NCI-H146 (cell line): ENCODE results near the gene TOX3.

Source experiments
- DNase-seq: peaks from one replicate; lab custom pipeline; 2025; lab: John Stamatoyannopoulos, UW

Gene TOX3

DNA sequence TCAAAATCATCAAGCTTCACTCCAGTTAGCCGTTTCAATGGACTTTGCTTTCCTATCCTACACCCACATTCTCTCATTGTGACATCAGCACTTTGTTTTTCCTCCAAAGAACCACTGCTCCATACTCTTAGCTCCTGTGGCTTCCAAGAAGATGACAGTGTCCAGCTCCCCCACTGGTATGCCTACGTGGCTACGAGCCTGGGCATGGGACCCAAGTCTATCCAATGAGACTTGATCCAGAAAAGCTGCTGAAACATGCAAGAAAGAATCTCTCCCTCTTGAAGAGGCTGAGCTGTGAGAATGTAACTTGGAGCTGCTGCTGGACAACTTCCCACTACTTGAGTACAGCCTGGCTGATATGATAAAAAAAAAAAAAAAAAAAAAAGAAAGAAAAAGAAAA is 9.4 kb downstream of the TOX3 start:
- no peak for DNase-seq

GRCh38 chr16:52535076-52535475 is 11.9 kb downstream of the TOX3 start:
- no peak for DNase-seq

DNA sequence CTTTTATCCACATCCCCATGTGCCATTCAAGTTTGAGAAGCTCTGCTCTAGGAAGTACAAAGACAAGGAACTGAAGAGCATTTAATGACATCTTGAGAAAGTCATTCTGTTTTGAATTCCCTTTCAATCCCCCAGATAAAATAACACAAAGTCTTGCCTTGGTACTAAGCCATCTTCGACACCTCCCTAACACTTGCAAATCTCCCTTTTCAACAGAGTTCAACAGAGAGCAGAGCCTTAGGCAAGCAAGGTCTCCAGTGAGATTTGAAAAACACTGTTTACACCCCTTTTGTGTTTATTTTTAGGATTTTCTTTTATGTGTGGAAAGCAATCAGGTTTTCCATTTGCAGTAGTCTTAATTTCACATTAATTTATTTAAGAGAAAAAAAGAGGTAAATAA is 13.6 kb downstream of the TOX3 start:
- no peak for DNase-seq

GRCh38 chr16:52532384-52532783 is 14.6 kb downstream of the TOX3 start:
- no peak for DNase-seq

DNA sequence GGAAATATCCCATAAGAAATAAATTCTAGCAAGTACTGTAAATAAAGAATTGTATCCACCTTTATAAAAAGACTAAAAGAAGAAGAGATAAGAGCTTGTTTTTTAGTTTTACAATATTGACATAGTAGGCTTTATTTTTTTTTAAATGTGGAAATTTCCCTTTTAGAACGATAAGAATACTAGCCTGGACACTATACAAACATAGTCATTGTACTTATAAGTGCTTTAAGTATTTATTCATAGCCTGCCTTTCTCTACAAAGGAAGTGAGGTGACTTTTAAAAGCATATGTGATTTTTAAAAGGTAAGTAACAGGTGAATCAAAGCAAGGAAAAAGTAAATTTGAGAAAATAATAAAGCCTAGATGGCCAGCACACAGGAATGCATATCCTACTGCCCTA is 17.7 kb downstream of the TOX3 start:
- DNase-seq = no peak

- peak; percentile 4 for DNase-seq
Observed at GRCh38 chr16:52528393-52529065, 18.4 kb downstream of the TOX3 start.

- DNase-seq = no peak
Observed at GRCh38 chr16:52526830-52527229, 20.1 kb downstream of the TOX3 start.

DNA sequence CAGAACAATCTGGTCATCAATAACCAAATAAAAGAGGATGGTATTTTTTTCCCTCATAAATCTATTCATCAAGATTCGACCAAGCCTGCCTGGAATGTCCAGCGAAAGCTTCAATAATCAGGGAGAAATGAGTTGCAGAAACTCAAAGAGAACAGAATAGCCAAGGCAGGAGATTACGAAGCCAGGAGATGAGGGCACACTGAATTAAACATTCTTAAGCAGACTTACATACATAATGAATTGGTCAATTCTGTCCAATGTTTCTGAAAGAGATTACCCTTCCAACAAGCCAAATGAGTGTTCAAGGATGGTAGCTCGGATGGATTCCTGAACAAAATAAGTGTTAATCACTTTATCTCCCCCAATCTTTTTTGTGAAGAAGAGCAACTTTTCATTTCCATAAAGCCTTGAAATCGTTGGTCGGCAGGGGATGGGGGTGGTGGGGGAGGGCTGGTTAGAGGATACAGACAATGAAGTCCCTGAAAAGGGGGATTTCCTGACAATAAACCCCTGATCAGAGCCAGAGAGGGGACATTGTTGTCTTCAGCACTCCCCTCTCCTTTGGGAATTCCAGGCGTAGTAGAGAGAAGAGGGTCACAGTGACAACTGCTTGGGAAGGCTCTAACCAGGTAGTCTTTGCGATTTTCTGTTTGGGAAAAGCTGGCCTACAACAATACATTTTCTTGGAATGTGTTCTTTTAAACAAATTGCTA is 20.7 kb downstream of the TOX3 start:
- no peak for DNase-seq

DNA sequence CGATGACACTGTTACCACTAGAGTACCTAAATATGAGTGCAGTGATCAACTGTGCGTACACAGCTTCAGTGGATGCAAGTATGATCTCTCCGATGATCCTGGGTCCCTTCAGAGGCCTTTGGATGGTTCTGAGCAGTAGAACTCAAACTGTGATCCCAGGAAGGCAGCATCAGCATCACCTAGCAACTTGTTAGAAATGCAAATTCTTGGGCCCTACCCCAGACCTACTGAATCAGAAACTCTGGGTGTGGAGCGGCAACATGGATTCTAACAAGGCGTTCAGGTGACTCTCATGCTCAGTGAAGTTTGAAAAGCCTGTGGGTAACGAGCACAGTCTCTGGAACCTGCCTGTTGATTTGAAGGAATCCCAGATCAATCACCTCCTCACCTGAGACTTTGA is 25.4 kb downstream of the TOX3 start:
- DNase-seq = no peak

- no peak for DNase-seq
Observed at GRCh38 chr16:52518884-52519283, 28.1 kb downstream of the TOX3 start.

GRCh38 chr16:52515068-52515671 is 31.8 kb downstream of the TOX3 start:
- peak; percentile 73 for DNase-seq

DNA sequence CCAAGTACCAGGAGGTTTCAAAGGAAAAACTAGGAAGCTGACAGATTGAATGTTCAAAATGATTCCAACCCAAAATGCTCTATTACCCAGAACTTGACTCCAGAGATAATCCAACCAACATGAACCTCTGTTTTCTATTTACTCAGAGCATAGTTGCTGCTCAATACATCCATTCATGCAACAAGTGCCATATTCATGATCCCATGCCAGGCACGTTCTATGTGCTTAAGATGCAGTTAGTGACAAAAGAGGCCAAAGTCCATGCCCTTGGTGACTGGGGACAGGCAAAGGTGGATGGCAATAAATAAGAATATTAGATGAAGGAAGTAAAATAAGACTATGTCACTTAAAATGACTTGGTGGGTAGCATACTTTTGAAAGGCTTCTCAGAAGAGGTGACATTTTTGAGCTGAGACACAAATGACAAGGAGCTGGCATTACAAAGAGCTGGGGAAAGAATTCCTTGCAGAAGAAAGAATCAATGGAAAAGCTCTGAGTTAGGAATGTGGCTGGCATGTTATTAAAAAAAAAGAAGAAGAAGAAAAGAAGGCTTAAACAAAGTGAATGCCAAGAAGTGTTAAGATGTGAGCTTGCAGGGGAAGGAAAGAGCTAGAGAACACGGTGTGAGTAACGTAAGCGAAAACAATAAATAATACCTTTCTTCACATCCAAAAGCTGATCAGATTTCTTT is 34.5 kb downstream of the TOX3 start:
- DNase-seq = no peak

DNA sequence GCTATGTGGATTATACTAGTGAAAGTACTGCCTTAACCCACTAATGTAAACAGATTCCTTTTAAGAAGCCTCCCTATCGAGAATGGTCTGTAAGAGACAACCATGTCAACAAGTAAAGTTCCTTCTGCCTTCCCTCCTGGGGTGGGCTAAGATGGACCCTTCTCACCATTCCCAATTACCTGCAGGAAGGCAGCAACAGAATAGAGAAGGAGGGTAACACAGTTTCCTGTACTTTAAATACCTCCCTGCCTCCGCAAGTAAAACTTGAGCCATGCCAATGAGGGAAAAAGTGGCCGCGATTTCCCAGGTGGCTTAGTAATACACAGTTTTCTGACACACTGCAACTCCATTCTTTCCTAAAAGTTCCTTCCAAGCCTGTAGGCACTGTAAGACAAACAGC is 45.2 kb downstream of the TOX3 start:
- no peak for DNase-seq

GRCh38 chr16:52500963-52501362 is 46.0 kb downstream of the TOX3 start:
- DNase-seq = no peak

GRCh38 chr16:52499060-52499440 is 47.9 kb downstream of the TOX3 start:
- peak; percentile 21 for DNase-seq

DNA sequence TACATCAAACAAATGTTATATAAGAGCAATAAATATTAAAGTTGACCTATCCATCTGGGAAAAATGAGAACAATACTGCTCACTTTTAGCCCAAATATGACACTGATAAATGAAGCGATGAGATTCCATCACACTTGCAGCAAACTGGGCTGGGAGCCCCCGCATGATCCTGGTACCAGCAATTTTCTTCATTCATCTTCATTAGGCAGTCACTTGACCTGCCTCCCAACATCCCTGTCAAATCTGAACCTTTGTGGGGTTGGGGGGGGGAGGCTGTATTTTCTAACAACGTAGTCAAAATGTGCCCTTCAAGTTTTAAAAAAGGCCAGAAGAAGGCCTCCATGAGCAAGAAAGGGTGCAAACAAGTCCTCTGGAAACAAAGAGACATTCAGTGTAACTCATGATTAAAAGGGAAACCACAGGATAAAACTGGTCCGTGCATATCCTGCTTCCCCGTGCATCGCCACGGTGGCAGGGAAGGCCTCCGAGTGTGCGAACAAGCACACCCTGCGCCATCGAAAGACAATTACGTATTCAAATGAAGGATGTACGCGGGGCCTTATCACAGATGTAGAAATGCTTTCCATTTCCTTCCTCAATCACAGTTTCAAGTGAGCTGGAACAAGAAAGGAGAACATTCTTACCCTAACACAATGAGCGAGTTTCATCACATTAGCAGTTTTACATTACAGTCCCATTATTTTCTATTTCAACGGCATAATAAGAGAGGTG is 48.4 kb downstream of the TOX3 start:
- peak; percentile 76 for DNase-seq

DNA sequence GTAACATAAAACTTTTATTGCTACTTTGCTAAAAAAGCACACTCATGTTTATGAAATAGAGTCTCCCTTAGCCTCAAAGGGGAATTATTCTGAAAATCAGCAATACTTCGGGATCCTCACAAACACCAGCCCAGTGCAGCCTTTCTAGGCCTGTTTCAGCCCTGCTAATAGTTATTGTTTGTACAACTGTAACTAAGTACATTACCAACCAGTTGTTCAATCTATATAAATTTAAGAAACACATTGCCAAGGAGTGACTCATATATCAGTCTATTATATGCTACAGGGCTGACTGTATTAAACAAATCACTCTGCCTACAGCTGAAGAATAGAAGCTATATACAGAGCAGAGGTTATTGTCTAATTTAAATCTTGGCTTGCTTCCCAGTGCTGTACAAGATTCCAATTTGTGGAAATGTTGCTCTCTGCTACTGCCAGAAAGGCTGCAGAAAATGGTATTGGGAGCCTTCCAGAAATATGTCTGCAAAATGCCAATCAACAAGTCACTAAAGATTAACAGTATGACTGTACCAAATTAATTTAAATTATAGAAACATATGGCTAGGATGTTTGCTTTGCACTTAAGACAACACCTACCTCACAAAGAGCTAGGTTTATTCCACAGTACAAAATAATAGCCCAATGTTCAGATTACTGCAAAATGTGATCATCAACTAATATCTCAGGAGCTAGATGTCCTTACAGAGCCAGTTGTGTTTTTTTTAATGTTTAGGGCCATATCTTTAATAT is 49.7 kb downstream of the TOX3 start:
- peak; percentile 70 for DNase-seq

DNA sequence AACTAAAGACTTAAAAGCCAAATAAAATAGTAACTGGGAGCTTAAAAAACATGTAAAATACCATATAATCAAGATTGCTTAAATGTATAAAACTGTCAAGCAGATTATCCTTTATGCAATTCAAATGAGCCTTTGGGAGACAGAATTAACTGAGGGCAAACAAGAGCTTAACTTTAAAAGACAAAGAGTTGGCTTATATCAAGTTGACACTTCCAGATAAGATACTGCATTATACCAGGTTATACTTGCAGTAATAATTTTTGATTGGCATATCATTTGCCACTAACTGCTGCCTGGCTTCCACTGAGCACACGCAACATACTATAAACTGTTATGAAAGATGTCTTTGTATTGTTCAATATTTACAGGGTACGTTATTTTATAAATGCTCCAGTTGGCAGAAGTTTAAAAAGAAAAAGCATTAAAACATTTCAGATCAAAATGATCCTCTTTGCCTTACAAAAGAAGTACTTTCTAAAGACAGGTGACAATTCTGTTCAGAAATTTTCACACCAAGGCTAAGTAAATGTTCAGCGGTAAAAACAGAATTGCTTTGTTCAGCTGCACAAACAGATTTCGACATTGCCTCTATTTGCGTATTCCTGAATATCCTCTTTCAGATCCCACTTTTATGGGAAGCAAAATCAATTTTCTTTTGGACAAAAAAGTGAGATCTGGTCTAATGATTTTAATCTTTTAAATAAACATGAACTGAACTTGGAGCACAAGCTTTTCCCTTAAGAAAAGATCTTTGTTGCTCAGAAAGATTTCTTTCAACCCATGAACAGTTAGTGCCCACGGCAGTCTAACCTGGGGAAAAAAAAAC is 50.7 kb downstream of the TOX3 start:
- DNase-seq = peak; percentile 80

DNA sequence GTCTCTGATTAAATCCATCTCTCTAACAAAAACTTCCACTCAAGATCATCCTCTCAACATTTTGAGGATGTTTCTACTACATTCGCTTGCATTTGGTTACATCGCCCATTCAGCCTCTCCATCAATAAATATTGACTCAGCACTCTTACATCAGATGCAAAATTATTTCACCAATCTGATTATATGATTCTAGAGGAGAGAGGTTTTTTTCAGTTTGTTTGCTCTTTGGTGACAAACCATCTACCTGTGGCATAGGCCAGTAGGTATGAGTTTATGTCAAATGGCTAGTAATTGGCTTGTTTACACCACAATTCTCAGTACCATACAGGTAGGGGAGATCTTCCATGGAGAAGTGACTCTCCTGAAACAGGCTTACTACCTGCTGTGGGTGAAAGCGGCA is 52.3 kb downstream of the TOX3 start:
- peak; percentile 54 for DNase-seq

DNA sequence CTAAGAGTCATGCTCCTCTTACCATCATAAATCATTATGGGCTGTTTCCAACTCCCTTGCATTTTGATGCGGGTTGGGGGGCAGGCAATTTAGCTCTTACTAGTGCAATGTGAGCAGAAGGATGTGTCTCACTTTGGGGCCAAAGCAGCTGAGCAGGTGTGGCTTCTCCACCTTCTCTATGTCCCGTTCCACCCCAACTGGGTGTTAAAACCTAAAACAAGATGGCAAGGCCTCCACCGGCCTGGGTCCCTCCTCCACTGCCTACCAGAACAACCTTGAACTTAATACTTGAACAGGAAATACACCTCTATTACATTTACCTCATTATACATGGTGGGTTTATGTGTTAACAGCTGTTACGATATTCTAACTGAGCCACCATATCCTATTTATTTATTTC is 52.8 kb downstream of the TOX3 start:
- DNase-seq = peak; percentile 41
